ENCODE data around the gene AGPAT3. TPM values are rescaled to one million over a fixed set of nuclear protein-coding genes. Genes with fewer than 3 reads are reported as not detected.

Gene AGPAT3
- total and polyA plus RNA-seq, 10 of the 15 experiments (the other 5 are each of a cell fraction or from before 2014, with no cell fraction given): 1.2 to 110 (median 30.8) TPM

- TF ChIP-seq ZBTB4 (CRISPR knock-in tag; IDR thresholded peaks at IDR 0.05) (no peak), NRF1 (conservative IDR thresholded peaks at IDR 0.05; ENCODE audit: low read depth, low read length) (no peak), SPI1 (IDR thresholded peaks at IDR 0.05; ENCODE audit: borderline replicate concordance, insufficient read depth, low read depth, low read length) (no peak), ELK1 (IDR thresholded peaks at IDR 0.05; ENCODE audit: low read depth, low read length) (no peak), PBX3 (IDR thresholded peaks at IDR 0.05; ENCODE audit: insufficient replicate concordance, low read depth, low read length) (peak; percentile 12), IRF4 (IDR thresholded peaks at IDR 0.05; ENCODE audit: low read depth, low read length) (no peak), SREBF2 (IDR thresholded peaks at IDR 0.05; ENCODE audit: low read length) (no peak), POLR2A (IDR thresholded peaks at IDR 0.05; ENCODE audit: low read depth, low read length) (peak; percentile 34; the same call in 1 of the 2 replicates), CBFB (IDR thresholded peaks at IDR 0.05; ENCODE audit: low read depth) (no peak; the same call in 1 of the 2 replicates), ZNF384 (IDR thresholded peaks at IDR 0.05; ENCODE audit: borderline replicate concordance, low read depth, low read length) (no peak), HDGF (IDR thresholded peaks at IDR 0.05) (peak; percentile 95), RFX5 (IDR thresholded peaks at IDR 0.05; ENCODE audit: low read depth, low read length) (no peak)
These were observed 94.5 kb downstream of the AGPAT3 start (continued) for GRCh38 chr21:43959231-43960116.
